ENCODE results near the gene ORMDL1. TPM values are rescaled to one million over a fixed set of nuclear protein-coding genes. Genes with fewer than 3 reads are reported as not detected.
A peak's percentile ranks its signal among the peaks of the same experiment; 100 is the strongest.
"Not testable (repeated sequence)": the region's sequence is repeated elsewhere in the genome, so short reads cannot be mapped to it uniquely, and the experiment has no call there.

ORMDL1 gene
- total RNA-seq, 1 donor, result 57.4 TPM

DNA sequence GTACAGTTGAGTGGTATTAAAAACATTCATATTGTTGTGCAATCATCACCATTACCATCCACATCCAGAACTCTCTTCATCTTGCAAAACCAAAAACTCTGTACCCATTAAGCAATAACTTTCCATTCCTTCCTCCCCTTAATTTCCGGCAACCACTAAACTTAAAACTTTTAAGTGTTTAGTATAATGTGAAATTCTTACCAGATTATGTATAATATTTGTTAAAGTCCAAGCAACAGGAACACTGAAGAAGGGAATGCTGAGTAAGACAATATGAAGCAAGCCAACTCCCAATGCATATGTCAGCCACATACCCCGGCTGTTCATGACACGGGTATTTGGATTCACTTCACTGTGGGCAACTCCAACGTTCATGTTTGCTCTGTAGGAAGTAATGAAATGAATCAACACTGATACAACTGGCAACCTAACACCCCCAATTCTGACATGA is 1.9 kb downstream of the ORMDL1 start:
- H3K4me3 ChIP-seq (ENCODE audit: low read depth, low read length), result peak overlapping the region; percentile 87
- TF ChIP-seq, protein P1, sequence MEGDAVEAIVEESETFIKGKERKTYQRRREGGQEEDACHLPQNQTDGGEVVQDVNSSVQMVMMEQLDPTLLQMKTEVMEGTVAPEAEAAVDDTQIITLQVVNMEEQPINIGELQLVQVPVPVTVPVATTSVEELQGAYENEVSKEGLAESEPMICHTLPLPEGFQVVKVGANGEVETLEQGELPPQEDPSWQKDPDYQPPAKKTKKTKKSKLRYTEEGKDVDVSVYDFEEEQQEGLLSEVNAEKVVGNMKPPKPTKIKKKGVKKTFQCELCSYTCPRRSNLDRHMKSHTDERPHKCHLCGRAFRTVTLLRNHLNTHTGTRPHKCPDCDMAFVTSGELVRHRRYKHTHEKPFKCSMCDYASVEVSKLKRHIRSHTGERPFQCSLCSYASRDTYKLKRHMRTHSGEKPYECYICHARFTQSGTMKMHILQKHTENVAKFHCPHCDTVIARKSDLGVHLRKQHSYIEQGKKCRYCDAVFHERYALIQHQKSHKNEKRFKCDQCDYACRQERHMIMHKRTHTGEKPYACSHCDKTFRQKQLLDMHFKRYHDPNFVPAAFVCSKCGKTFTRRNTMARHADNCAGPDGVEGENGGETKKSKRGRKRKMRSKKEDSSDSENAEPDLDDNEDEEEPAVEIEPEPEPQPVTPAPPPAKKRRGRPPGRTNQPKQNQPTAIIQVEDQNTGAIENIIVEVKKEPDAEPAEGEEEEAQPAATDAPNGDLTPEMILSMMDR (IDR thresholded peaks at IDR 0.05; ENCODE audit: insufficient read depth, low read depth, low read length), result no peak
- peak; percentile 29 for DNase-seq (ENCODE audit: low read depth)

DNA sequence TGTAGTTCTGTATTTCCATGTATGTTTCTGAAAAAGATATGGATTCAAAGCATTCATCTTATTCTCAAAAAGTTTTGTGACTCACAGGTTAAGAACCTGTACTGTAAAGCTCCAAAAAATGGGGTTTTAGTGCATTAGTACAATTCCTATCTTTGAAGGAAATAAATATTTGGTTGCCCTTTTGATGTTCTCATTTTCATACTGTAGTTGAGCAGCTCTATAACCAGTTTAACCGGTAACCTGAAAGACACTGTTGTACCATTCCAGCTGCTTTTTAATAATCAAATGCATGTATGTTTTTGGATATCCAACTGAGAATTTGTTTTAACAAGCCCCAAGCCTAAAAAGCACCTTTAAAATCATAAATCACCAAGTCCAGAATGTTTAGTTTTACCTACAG is 11.9 kb downstream of the ORMDL1 start:
- TF ChIP-seq, protein P1 (IDR thresholded peaks at IDR 0.05; ENCODE audit: insufficient read depth, low read depth, low read length), result no peak
- no peak for DNase-seq (ENCODE audit: low read depth)
- H3K4me3 ChIP-seq (ENCODE audit: low read depth, low read length), result no peak overlapping the region

- TF ChIP-seq, protein P1 (IDR thresholded peaks at IDR 0.05; ENCODE audit: insufficient read depth, low read depth, low read length), result no peak
- H3K4me3 ChIP-seq (ENCODE audit: low read depth, low read length), result no peak overlapping the region
- no peak for DNase-seq (ENCODE audit: low read depth)
Observed at GRCh38 chr2:189770590-189771322, 13.4 kb downstream of the ORMDL1 start.

- TF ChIP-seq, protein P1 (IDR thresholded peaks at IDR 0.05; ENCODE audit: insufficient read depth, low read depth, low read length), result no peak
- no peak overlapping the region for H3K4me3 ChIP-seq (ENCODE audit: low read depth, low read length)
- peak; percentile 21 for DNase-seq (ENCODE audit: low read depth)
Observed at GRCh38 chr2:189763908-189764661, 20.1 kb downstream of the ORMDL1 start.

DNA sequence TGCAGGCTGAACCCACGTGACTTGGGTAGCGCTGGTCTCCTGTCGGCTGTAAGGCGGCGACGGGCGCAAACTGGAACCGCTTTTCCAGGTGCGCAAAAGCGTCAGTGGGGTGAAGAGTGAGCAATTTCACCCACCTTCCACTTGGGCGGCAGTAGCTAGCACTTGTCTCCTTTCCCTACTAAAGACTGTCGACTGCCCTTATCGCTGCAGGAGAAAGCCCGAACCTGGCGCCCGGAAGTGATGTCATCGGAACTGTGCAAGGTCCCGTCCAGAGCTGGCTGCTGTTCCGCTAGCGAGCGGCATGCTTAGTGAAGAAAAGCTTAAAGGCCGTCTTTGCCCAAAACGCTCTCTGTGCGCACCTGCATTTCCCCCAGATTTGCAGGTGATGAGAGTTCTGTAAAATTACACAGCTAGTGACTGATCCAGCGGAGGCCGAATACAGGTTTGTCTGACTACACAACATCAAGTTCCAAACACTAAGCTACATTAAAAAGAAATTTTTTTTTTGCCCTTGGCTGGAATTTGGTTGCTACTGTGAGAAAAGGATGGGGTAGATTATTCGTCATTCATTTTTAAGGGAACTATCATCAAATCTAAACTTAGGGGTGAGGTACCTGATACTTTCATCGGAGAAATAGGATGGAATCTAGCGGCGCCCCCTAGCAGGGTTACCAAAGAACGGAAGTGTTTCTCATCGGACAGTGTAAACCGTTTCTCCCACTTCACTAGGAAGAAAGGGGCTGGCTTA is 21.4 kb downstream of the ORMDL1 start, which contains the start of gene OSGEPL1:
TSS of gene OSGEPL1 (minus strand) at position 242 of the 748 bp plus-strand sequence. CDS start 1,152 bp downstream, outside the sequence.
- TF ChIP-seq, protein P1 (IDR thresholded peaks at IDR 0.05; ENCODE audit: insufficient read depth, low read depth, low read length), result peak; percentile 62
- peak within 1 kb of the TSS; percentile 99 for H3K4me3 ChIP-seq (ENCODE audit: low read depth, low read length)

DNA sequence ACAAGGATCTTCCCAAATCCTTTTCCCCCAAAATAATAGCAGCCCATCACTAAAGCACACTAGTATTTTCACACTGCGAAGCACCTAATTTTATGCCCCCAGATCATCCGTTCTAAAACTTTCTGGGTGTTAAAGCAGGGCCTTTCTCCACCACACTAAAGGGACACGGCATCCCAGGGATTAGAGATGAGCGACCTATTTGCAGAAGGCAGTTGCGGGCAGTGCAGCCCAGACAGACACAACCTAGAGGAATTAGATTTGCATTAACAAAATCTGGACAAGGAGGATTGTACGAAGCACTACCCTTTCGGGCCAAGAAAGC is 21.9 kb downstream of the ORMDL1 start:
- TF ChIP-seq, protein P1 (IDR thresholded peaks at IDR 0.05; ENCODE audit: insufficient read depth, low read depth, low read length), result no peak
- H3K4me3 ChIP-seq (ENCODE audit: low read depth, low read length), result peak overlapping the region; percentile 99
- no peak for DNase-seq (ENCODE audit: low read depth)

More for the DNA sequence above, 21.4 kb downstream of the ORMDL1 start, which contains the start of gene OSGEPL1:
- DNase-seq (ENCODE audit: low read depth), result peak; percentile 88

DNA sequence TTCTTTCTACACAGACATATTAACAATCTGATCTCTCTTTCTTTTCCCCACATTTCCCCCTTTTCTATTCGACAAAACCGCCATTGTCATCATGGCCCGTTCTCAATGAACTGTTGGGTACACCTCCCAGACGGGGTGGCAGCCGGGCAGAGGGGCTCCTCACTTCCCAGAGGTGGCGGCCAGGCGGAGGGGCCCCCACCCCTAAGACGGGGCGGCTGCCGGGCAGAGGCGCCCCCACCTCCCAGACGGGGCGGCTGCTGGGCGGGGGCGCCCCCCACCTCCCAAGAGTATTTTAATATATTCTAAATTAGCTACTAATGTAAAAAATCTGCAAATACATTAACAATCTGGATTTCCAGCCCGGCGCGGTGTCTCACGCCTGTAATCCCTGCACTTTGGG is 24.0 kb downstream of the ORMDL1 start:
- H3K4me3 ChIP-seq (ENCODE audit: low read depth, low read length); DNase-seq (ENCODE audit: low read depth): not testable (repeated sequence)

Data from fibroblast of villous mesenchyme (primary cell).